ENCODE data around the gene MT1F. TPM values are rescaled to one million over a fixed set of nuclear protein-coding genes. Genes with fewer than 3 reads are reported as not detected.
"Not testable (repeated sequence)": the region's sequence is repeated elsewhere in the genome, so short reads cannot be mapped to it uniquely, and the experiment has no call there.

MT1F gene
- total and polyA plus RNA-seq, 2 donors (not counting 1 experiment from before 2014, with no cell fraction given): 4.3 to 5.3 TPM

- H3K27ac Mint-ChIP-seq; H3K36me3 ChIP-seq (replicated peaks in 1 of 2; ENCODE audit: control extremely low read depth in 1 of 2, control insufficient read depth in 1 of 2, extremely low read depth in 1 of 2, insufficient read depth in 2 of 2, low read length in 1 of 2); H3K9me3 Mint-ChIP-seq (ENCODE audit: insufficient read depth); H3K27ac ChIP-seq (ENCODE audit: low read length in 2 of 2); H3K9me3 ChIP-seq (ENCODE audit: control extremely low read depth in 1 of 3, control insufficient read depth in 2 of 3, insufficient read depth in 1 of 3, low read length in 2 of 3); H3K4me3 ChIP-seq (ENCODE audit: control extremely low read depth in 1 of 5, extremely low read depth in 1 of 5, insufficient read depth in 1 of 5, low read depth in 2 of 5, low read length in 4 of 5); intact Hi-C loops (cut with micrococcal nuclease); H3K79me2 ChIP-seq (ENCODE audit: control insufficient read depth, insufficient read depth, low read length); H2AFZ ChIP-seq (ENCODE audit: insufficient read depth, low read depth, low read length, poor library complexity, severe bottlenecking); H3K4me2 ChIP-seq (replicated peaks; ENCODE audit: low read depth, low read length, poor library complexity, severe bottlenecking); H3K4me3 Mint-ChIP-seq; H3K9ac ChIP-seq (ENCODE audit: low read length); ATAC-seq (ENCODE audit: low read depth); H4K20me1 ChIP-seq (ENCODE audit: control insufficient read depth, insufficient read depth, low read length, poor library complexity, severe bottlenecking); POLR2A ChIA-PET; DNase-seq: not testable (repeated sequence)
- Histone ChIP-seq H3K4me1 (ENCODE audit: control insufficient read depth in 2 of 2, insufficient read depth in 2 of 2, low read length in 2 of 2) (peaks cover 16 to 17% of the 10 kb centered on the region in 2 donors), H3K27me3 (replicated peaks in 1 of 4; ENCODE audit: control extremely low read depth in 1 of 4, control insufficient read depth in 3 of 4, insufficient read depth in 4 of 4, low read length in 3 of 4) (peaks cover 0 to 70% (median 36%) of the 10 kb centered on the region in 4 experiments)
- peaks cover 15% of the 10 kb centered on the region for H3K4me1 Mint-ChIP-seq
- WGBS (ENCODE audit: insufficient coverage): no CpG with 5 or more reads among the region's 3 CpGs
- peaks cover 76% of the 10 kb centered on the region for H3K27me3 Mint-ChIP-seq
- CTCF ChIA-PET: interaction anchor here (1.3 to 2.4 kb wide), 2 partner anchors 28 to 30 kb away, joined by 3 to 19 read pairs; no protein-coding TSS in a partner anchor
These were observed 14.4 kb downstream of the MT1F start for GRCh38 chr16:56672171-56672570.

GRCh38 chr16:56672761-56673536 is 15.2 kb downstream of the MT1F start:
- ChIA-PET CTCF (interaction anchor here (1.2 to 2.4 kb wide), 3 partner anchors 25 to 29 kb away, joined by 3 to 19 read pairs (median 3); no protein-coding TSS in a partner anchor), POLR2A (interaction anchor here (1.5 kb wide), 1 partner anchor 29 kb away, joined by 5 read pairs; no protein-coding TSS in a partner anchor)
- Histone ChIP-seq H3K27ac (ENCODE audit: low read length in 2 of 2) (no peak overlapping the region), H3K36me3 (replicated peaks in 1 of 2; ENCODE audit: control extremely low read depth in 1 of 2, control insufficient read depth in 1 of 2, extremely low read depth in 1 of 2, insufficient read depth in 2 of 2, low read length in 1 of 2) (no peaks in the 10 kb centered on the region), H3K4me1 (ENCODE audit: control insufficient read depth in 2 of 2, insufficient read depth in 2 of 2, low read length in 2 of 2) (peaks cover 16 to 17% of the 10 kb centered on the region in 2 donors), H3K4me3 (ENCODE audit: control extremely low read depth in 1 of 5, extremely low read depth in 1 of 5, insufficient read depth in 1 of 5, low read depth in 2 of 5, low read length in 4 of 5) (no peak overlapping the region), H3K9ac (ENCODE audit: low read length) (no peak overlapping the region), H3K27me3 (replicated peaks in 1 of 4; ENCODE audit: control extremely low read depth in 1 of 4, control insufficient read depth in 3 of 4, insufficient read depth in 4 of 4, low read length in 3 of 4) (peaks cover 0 to 65% (median 33%) of the 10 kb centered on the region in 4 experiments), H4K20me1 (ENCODE audit: control insufficient read depth, insufficient read depth, low read length, poor library complexity, severe bottlenecking) (no peaks in the 10 kb centered on the region), H3K79me2 (ENCODE audit: control insufficient read depth, insufficient read depth, low read length) (no peaks in the 10 kb centered on the region), H3K9me3 (ENCODE audit: control extremely low read depth in 1 of 3, control insufficient read depth in 2 of 3, insufficient read depth in 1 of 3, low read length in 2 of 3) (peaks cover 0 to 3% (median 0%) of the 10 kb centered on the region in 3 donors), H2AFZ (ENCODE audit: insufficient read depth, low read depth, low read length, poor library complexity, severe bottlenecking) (no peak overlapping the region), H3K4me2 (replicated peaks; ENCODE audit: low read depth, low read length, poor library complexity, severe bottlenecking) (no peak overlapping the region)
- DNase-seq: no peak
- WGBS (ENCODE audit: insufficient coverage): 87% methylated on average over 6 of the region's 11 CpGs
- TF ChIP-seq CTCF (IDR thresholded peaks at IDR 0.05) (no peak), EZH2 (IDR thresholded peaks at IDR 0.05; ENCODE audit: borderline replicate concordance, insufficient read depth, low read depth, low read length, poor library complexity, severe bottlenecking) (no peak)
- intact Hi-C loops (cut with micrococcal nuclease): no loop called here
- ATAC-seq (ENCODE audit: low read depth): no peak
- peaks cover 77% of the 10 kb centered on the region for H3K27me3 Mint-ChIP-seq
- H3K9me3 Mint-ChIP-seq (ENCODE audit: insufficient read depth): no peaks in the 10 kb centered on the region
- no peak overlapping the region for H3K27ac Mint-ChIP-seq
- H3K4me3 Mint-ChIP-seq: no peak overlapping the region
- H3K4me1 Mint-ChIP-seq: peaks cover 15% of the 10 kb centered on the region
